ENCODE data around the gene CHRM3. TPM values are rescaled to one million over a fixed set of nuclear protein-coding genes. Genes with fewer than 3 reads are reported as not detected.

The CHRM3 gene
- total RNA-seq, 1 donor from 2014 or later: 1.1 TPM

DNA sequence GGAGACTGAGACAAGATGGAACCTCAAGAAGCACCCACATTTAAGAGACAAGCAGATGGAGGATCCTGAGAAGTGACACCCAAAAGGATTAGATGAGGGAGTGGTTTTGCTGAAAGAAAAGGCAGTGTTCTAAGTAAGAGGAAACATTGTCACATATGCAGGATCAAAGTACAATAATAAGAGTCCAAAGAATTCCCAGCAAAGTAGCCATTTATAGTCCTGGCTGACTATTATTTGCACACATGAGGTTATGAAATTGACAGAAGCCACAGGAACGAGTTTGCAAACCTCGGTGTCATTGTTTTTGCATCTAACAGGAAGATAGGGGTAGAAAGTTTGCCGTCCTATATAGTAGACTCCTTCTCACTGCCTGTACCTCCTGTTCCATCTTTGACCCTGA, 41.3 kb downstream of the CHRM3 start:
- Histone ChIP-seq H3K9me3 (ENCODE audit: insufficient read depth, low read depth, low read length) (no peaks in the 10 kb centered on the region), H2AFZ (ENCODE audit: low read depth, low read length) (no peak overlapping the region), H3K27ac (ENCODE audit: low read depth, low read length) (no peak overlapping the region), H3K36me3 (ENCODE audit: insufficient read depth, low read length) (no peaks in the 10 kb centered on the region), H4K20me1 (ENCODE audit: insufficient read depth, low read length) (no peaks in the 10 kb centered on the region), H3K4me1 (ENCODE audit: insufficient read depth, low read length) (no peaks in the 10 kb centered on the region), H3K4me3 (ENCODE audit: insufficient read depth, low read depth, low read length) (no peak overlapping the region), H3K4me2 (ENCODE audit: low read length) (no peak overlapping the region), H3K79me2 (ENCODE audit: insufficient read depth, low read length) (no peaks in the 10 kb centered on the region), H3K9ac (ENCODE audit: low read length) (no peak overlapping the region), H3K27me3 (ENCODE audit: insufficient read depth, low read length) (no peaks in the 10 kb centered on the region)
- H3K36me3 Mint-ChIP-seq (ENCODE audit: low read depth, unreplicated experiment): no peaks in the 10 kb centered on the region
- H3K27ac Mint-ChIP-seq (ENCODE audit: unreplicated experiment): no peak overlapping the region
- no peak for FAIRE-seq
- H3K27me3 Mint-ChIP-seq (ENCODE audit: low read depth, unreplicated experiment): no peaks in the 10 kb centered on the region
- H3K9me3 Mint-ChIP-seq (ENCODE audit: unreplicated experiment): no peaks in the 10 kb centered on the region
- TF ChIP-seq, protein P1, sequence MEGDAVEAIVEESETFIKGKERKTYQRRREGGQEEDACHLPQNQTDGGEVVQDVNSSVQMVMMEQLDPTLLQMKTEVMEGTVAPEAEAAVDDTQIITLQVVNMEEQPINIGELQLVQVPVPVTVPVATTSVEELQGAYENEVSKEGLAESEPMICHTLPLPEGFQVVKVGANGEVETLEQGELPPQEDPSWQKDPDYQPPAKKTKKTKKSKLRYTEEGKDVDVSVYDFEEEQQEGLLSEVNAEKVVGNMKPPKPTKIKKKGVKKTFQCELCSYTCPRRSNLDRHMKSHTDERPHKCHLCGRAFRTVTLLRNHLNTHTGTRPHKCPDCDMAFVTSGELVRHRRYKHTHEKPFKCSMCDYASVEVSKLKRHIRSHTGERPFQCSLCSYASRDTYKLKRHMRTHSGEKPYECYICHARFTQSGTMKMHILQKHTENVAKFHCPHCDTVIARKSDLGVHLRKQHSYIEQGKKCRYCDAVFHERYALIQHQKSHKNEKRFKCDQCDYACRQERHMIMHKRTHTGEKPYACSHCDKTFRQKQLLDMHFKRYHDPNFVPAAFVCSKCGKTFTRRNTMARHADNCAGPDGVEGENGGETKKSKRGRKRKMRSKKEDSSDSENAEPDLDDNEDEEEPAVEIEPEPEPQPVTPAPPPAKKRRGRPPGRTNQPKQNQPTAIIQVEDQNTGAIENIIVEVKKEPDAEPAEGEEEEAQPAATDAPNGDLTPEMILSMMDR (IDR thresholded peaks at IDR 0.05; ENCODE audit: insufficient read depth, low read depth, low read length): no peak
- H3K4me1 Mint-ChIP-seq (ENCODE audit: low read depth, unreplicated experiment): peaks cover 11% of the 10 kb centered on the region
- H3K4me3 Mint-ChIP-seq (ENCODE audit: unreplicated experiment): no peak overlapping the region
- no peak for DNase-seq (ENCODE audit: low read depth)

DNA sequence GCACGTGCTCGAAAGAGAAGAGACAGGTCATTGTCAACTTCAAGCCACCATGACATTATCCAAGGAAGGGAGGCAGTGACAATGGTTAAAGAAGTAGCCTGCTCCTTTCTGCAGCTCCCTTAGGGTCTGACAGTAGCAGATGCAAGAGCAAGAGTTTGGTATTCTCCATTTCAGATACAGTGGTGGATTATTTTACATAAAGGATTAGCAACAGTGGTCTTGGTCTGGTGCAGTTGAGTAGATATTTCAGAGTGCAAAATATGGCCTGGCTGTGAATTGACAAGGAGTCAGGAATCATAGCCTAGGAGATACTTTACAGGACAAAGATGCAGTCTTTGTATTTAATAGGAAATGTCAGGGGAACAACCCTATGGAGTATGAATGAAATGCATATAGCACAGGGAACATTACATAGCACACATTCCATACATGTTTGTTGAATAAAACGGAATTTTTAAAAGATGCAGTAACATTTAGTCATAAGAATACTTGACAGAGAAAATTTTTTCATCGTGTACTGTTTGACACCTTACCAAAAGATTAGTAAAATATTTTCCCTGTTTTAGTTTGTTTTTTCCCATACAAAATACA, 41.8 kb downstream of the CHRM3 start:
- no peak overlapping the region for H3K4me3 ChIP-seq (ENCODE audit: insufficient read depth, low read depth, low read length)
- no peak overlapping the region for H3K27ac Mint-ChIP-seq (ENCODE audit: unreplicated experiment)
- H3K4me3 Mint-ChIP-seq (ENCODE audit: unreplicated experiment): no peak overlapping the region
- peak; percentile 9 for DNase-seq (ENCODE audit: low read depth)
- no peaks in the 10 kb centered on the region for H3K9me3 ChIP-seq (ENCODE audit: insufficient read depth, low read depth, low read length)
- no peaks in the 10 kb centered on the region for H3K79me2 ChIP-seq (ENCODE audit: insufficient read depth, low read length)
- peaks cover 11% of the 10 kb centered on the region for H3K4me1 Mint-ChIP-seq (ENCODE audit: low read depth, unreplicated experiment)
- FAIRE-seq: no peak
- H3K4me2 ChIP-seq (ENCODE audit: low read length): no peak overlapping the region
- H3K27ac ChIP-seq (ENCODE audit: low read depth, low read length): no peak overlapping the region
- H3K36me3 Mint-ChIP-seq (ENCODE audit: low read depth, unreplicated experiment): no peaks in the 10 kb centered on the region
- H3K27me3 Mint-ChIP-seq (ENCODE audit: low read depth, unreplicated experiment): no peaks in the 10 kb centered on the region
- no peaks in the 10 kb centered on the region for H3K4me1 ChIP-seq (ENCODE audit: insufficient read depth, low read length)
- no peak overlapping the region for H3K9ac ChIP-seq (ENCODE audit: low read length)
- no peaks in the 10 kb centered on the region for H3K9me3 Mint-ChIP-seq (ENCODE audit: unreplicated experiment)
- TF ChIP-seq EZH2 (IDR thresholded peaks at IDR 0.05; ENCODE audit: insufficient read depth, low read length): no peak
- TF ChIP-seq, protein P1 (IDR thresholded peaks at IDR 0.05; ENCODE audit: insufficient read depth, low read depth, low read length): no peak
- no peaks in the 10 kb centered on the region for H4K20me1 ChIP-seq (ENCODE audit: insufficient read depth, low read length)
- no peaks in the 10 kb centered on the region for H3K27me3 ChIP-seq (ENCODE audit: insufficient read depth, low read length)
- H3K36me3 ChIP-seq (ENCODE audit: insufficient read depth, low read length): no peaks in the 10 kb centered on the region
- no peak overlapping the region for H2AFZ ChIP-seq (ENCODE audit: low read depth, low read length)

DNA sequence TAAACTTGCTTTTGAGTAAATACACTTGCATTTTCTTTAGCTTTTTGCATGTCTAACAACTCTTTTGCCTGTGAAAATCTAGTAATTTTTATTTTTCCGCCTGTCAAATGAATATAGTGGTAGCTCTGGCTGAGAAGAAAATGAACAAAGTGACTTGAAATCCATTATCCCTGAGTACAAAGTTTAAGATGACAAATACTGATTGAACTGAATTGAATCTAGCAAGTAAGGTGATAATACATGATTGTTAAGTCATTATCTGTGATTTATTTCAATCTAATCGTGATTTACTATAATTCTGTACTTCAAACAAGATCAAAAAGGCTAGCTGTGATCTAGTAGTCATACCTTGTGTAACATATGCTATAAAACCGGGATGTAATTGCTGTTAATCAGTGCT, 42.8 kb downstream of the CHRM3 start:
- Histone ChIP-seq H3K27ac (ENCODE audit: low read depth, low read length) (no peak overlapping the region), H3K9me3 (ENCODE audit: insufficient read depth, low read depth, low read length) (no peaks in the 10 kb centered on the region), H3K4me1 (ENCODE audit: insufficient read depth, low read length) (no peaks in the 10 kb centered on the region), H3K4me2 (ENCODE audit: low read length) (no peak overlapping the region), H3K36me3 (ENCODE audit: insufficient read depth, low read length) (no peaks in the 10 kb centered on the region), H2AFZ (ENCODE audit: low read depth, low read length) (no peak overlapping the region), H3K79me2 (ENCODE audit: insufficient read depth, low read length) (no peaks in the 10 kb centered on the region), H3K27me3 (ENCODE audit: insufficient read depth, low read length) (no peaks in the 10 kb centered on the region), H3K9ac (ENCODE audit: low read length) (no peak overlapping the region), H3K4me3 (ENCODE audit: insufficient read depth, low read depth, low read length) (no peak overlapping the region), H4K20me1 (ENCODE audit: insufficient read depth, low read length) (no peaks in the 10 kb centered on the region)
- H3K36me3 Mint-ChIP-seq (ENCODE audit: low read depth, unreplicated experiment): no peaks in the 10 kb centered on the region
- FAIRE-seq (no peak), DNase-seq (ENCODE audit: low read depth) (no peak)
- H3K27ac Mint-ChIP-seq (ENCODE audit: unreplicated experiment): no peak overlapping the region
- no peaks in the 10 kb centered on the region for H3K9me3 Mint-ChIP-seq (ENCODE audit: unreplicated experiment)
- H3K27me3 Mint-ChIP-seq (ENCODE audit: low read depth, unreplicated experiment): no peaks in the 10 kb centered on the region
- no peak overlapping the region for H3K4me3 Mint-ChIP-seq (ENCODE audit: unreplicated experiment)
- peaks cover 11% of the 10 kb centered on the region for H3K4me1 Mint-ChIP-seq (ENCODE audit: low read depth, unreplicated experiment)
- TF ChIP-seq EZH2 (IDR thresholded peaks at IDR 0.05; ENCODE audit: insufficient read depth, low read length): no peak
- TF ChIP-seq, protein P1 (IDR thresholded peaks at IDR 0.05; ENCODE audit: insufficient read depth, low read depth, low read length): no peak

Data from astrocyte (in vitro differentiated cells and primary cell).